AG04450 (cell line): ENCODE data around the gene MATCAP1. TPM values are rescaled to one million over a fixed set of nuclear protein-coding genes. Genes with fewer than 3 reads are reported as not detected.
A peak's percentile ranks its signal among the peaks of the same experiment; 100 is the strongest.

Experiments
- CTCF ChIA-PET: fragments of 300-600, 350-600 bp; formaldehyde crosslinking; extraction: SDS; loops from one replicate; lab custom pipeline; 2022; ENCODE audit warnings: antibody characterized with exemption, inconsistent platforms; lab: Charles Lee
- POLR2A ChIA-PET: fragments of 350-600 bp; formaldehyde crosslinking; extraction: SDS; loops from one replicate; lab custom pipeline; 2021; ENCODE audit warnings: antibody characterized with exemption, inconsistent platforms; lab: Yijun Ruan, JAX
- DNase-seq: peaks from one replicate; pipeline ENCODE4 v3.0.0-alpha.2; 2011; ENCODE audit warnings: low read depth, low spot score
- H3K27ac ChIP-seq: one replicate; pipeline ENCODE4 v1.5.1; 2012; ENCODE audit warnings: low read depth, low read length, control low read depth
- H3K27me3 ChIP-seq: one replicate; pipeline ENCODE4 v1.6.0; 2012; ENCODE audit warnings: low read length; ENCODE audit not compliant: control insufficient read depth, insufficient read depth
- H3K4me3 ChIP-seq: 2 replicates; pipeline ENCODE4 v1.5.1; 2011; ENCODE audit warnings: mild to moderate bottlenecking, low read depth, low read length, control low read depth
- H3K9me3 ChIP-seq: 2 replicates; pipeline ENCODE4 v1.5.1; 2012; ENCODE audit warnings: low read length; ENCODE audit not compliant: control insufficient read depth, insufficient read depth
- CTCF ChIP-seq: IDR thresholded peaks from 2 replicates; pipeline ENCODE4 v1.5.1; 2011; ENCODE audit warnings: low read depth, low read length, control low read depth, inconsistent platforms
- polyA plus RNA-seq: library from polyadenylated mRNA; depleted of rRNA; stranded (reverse); fragments of >200 nt; gene quantifications from 2 replicates; pipeline ENCODE4 v1.2.3, GENCODE V29; 2011

The MATCAP1 gene
- polyA plus RNA-seq, 1 experiment, result 13.9 TPM

GRCh38 chr16:67169011-67169451, 14.7 kb downstream of the MATCAP1 start:
- ChIA-PET POLR2A (interaction anchor here (1.4 kb wide), 1 partner anchor 14 kb away, joined by 10 read pairs; no protein-coding TSS in a partner anchor), CTCF (interaction anchor here (1.0 to 1.2 kb wide), 2 partner anchors 11 to 14 kb away, joined by 4 read pairs; no protein-coding TSS in a partner anchor)
- H3K9me3 ChIP-seq, result no peaks in the 10 kb centered on the region; the same call in 1 of the 2 replicates

DNA sequence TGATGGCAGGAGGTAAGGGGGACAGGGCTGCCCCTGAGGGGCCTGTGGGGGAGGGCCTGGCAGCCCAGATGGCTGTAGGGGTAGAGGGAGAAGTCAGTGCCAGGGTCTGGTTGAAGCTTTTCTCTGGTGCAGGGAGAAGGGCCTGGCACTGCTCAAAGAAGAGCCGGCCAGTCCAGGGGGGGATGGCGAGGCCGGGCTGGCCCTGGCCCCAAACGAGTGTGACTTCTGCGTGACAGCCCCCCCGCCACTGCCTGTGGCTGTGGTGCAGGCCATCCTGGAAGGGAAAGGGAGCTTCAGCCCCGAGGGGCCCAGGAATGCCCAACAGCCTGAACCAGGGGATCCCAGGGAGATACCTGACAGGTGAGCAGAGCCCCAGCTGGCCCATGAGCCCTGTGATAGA, 16.2 kb downstream of the MATCAP1 start:
- Histone ChIP-seq H3K4me3 (no peak overlapping the region), H3K9me3 (no peaks in the 10 kb centered on the region; the same call in 1 of the 2 replicates), H3K27ac (no peak overlapping the region), H3K27me3 (peaks cover 45% of the 10 kb centered on the region)
- no peak for TF ChIP-seq CTCF
- CTCF ChIA-PET, result interaction anchor here (3.5 kb wide), 1 partner anchor 12 kb away, joined by 13 read pairs; no protein-coding TSS in a partner anchor
- DNase-seq, result no peak
- POLR2A ChIA-PET, result no interaction called here

More at GRCh38 chr16:67169011-67169451, 14.7 kb downstream of the MATCAP1 start:
- DNase-seq, result no peak
- no peak overlapping the region for H3K4me3 ChIP-seq
- no peak for TF ChIP-seq CTCF
- H3K27ac ChIP-seq, result peak overlapping the region; percentile 80
- H3K27me3 ChIP-seq, result peaks cover 35% of the 10 kb centered on the region

DNA sequence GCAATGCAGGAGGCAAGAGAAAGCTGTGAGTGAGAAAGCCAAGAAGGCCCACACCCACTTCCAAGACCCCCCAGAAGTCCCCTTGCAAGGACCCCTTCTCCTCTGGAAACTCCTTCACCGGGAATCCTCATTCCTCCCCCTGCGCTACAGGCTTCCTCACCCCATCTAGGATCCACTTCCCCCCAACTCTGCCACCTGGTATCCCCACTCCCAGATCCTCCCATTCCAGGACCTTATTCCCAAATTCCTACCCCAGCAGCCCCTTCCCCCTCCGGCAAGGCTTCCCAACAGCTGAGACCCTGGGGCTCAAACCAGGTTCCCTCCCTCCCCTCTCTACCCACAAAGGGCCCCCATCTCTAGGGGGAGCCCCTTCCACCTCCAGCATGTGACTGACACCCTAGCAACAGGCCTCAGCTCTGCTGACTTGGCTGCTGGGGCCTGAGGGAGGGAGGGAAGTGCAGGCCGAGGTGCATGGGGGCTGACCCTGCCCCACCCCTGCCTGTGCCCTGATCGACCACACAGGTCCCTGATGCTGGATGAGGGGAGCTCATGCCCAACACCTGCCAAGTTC, 17.1 kb downstream of the MATCAP1 start:
- no peak for DNase-seq
- Histone ChIP-seq H3K4me3 (no peak overlapping the region), H3K27ac (no peak overlapping the region), H3K27me3 (peaks cover 50% of the 10 kb centered on the region), H3K9me3 (no peaks in the 10 kb centered on the region; the same call in 1 of the 2 replicates)
- ChIA-PET CTCF (interaction anchor here (3.5 kb wide), 1 partner anchor 11 kb away, joined by 13 read pairs; no protein-coding TSS in a partner anchor), POLR2A (no interaction called here)
- TF ChIP-seq CTCF, result no peak

DNA sequence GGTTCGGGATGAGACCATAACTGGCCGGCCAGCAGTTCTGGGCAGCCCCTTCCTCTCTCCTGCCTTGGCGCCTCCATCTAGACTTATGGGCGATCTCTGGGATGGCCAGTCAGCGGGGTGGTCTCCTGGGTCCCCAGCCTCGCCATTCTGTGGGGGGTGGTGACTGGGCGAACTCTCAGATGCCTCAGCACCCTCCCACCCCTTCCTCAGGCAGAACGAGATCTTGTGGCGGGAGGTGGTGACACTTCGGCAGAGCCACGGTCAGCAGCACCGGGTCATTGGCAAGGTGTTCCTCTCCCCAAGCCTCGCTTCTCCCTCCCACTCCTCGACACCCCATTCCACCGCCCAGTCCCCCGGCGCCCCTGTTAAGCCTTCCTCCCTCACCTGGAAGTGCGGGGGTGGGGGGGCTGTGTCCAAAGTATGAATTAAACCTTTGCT, 17.6 kb downstream of the MATCAP1 start:
- no peak for DNase-seq
- TF ChIP-seq CTCF, result no peak
- no peaks in the 10 kb centered on the region; the same call in 1 of the 2 replicates for H3K9me3 ChIP-seq
- peaks cover 50% of the 10 kb centered on the region for H3K27me3 ChIP-seq
- no peak overlapping the region for H3K27ac ChIP-seq
- ChIA-PET CTCF (interaction anchor here (3.5 kb wide), 1 partner anchor 11 kb away, joined by 13 read pairs; no protein-coding TSS in a partner anchor), POLR2A (no interaction called here)
- H3K4me3 ChIP-seq, result no peak overlapping the region
